SH-SY5Y (cell line): ENCODE results near the gene PIAS2.

Source experiments
- GATA2 ChIP-seq: IDR thresholded peaks from 2 replicates; pipeline ENCODE4 v1.6.1; 2011; ENCODE audit warnings: mild to moderate bottlenecking, low read depth, low read length
- GATA3 ChIP-seq: IDR thresholded peaks from 2 replicates; pipeline ENCODE4 v1.6.1; 2011; ENCODE audit warnings: low read depth, mild to moderate bottlenecking, low read length, moderate library complexity

GRCh38 chr18:46893360-46893759 is 23.9 kb downstream of the PIAS2 start:
- TF ChIP-seq GATA2 (no peak), GATA3 (no peak)
